Endothelial cell of hepatic sinusoid (primary cell): ENCODE results near the gene TMCO4.
"Not testable (repeated sequence)": the region's sequence is repeated elsewhere in the genome, so short reads cannot be mapped to it uniquely, and the experiment has no call there.

Source experiments
- in situ Hi-C: cut with HindIII; loops from 2 replicates; pipeline ENCODE4 v1.10.0; 2017; ENCODE audit warnings: low sequenced_read_pairs

The TMCO4 gene

GRCh38 chr1:19814244-19814661 lies 14.5 kb upstream of the TMCO4 start:
- in situ Hi-C loops, result no loop called here

- in situ Hi-C loops, result no loop called here
These were observed 13.9 kb upstream of the TMCO4 start for GRCh38 chr1:19813643-19813960.

GRCh38 chr1:19812875-19813642 lies 13.3 kb upstream of the TMCO4 start:
- in situ Hi-C loops, result no loop called here

GRCh38 chr1:19811206-19811851 lies 11.6 kb upstream of the TMCO4 start:
- in situ Hi-C loops, result no loop called here

- in situ Hi-C loops, result loop anchor here (5.0 kb wide), 1 partner anchor 102 kb away; no protein-coding TSS in a partner anchor
These were observed 9.5 kb upstream of the TMCO4 start for GRCh38 chr1:19809044-19809750.

- in situ Hi-C loops, result loop anchor here (5.0 kb wide), 1 partner anchor 101 kb away; no protein-coding TSS in a partner anchor
These were observed 8.6 kb upstream of the TMCO4 start for GRCh38 chr1:19808351-19808750.

GRCh38 chr1:19804831-19805251 lies 5.1 kb upstream of the TMCO4 start:
- in situ Hi-C loops, result loop anchor here (5.0 kb wide), 1 partner anchor 98 kb away; no protein-coding TSS in a partner anchor

- in situ Hi-C loops, result no loop called here
These were observed 2.6 kb upstream of the TMCO4 start for GRCh38 chr1:19802269-19802668.

GRCh38 chr1:19800076-19800804 lies 524 bp upstream of the TMCO4 start:
- in situ Hi-C loops, result no loop called here

GRCh38 chr1:19798486-19799229 lies 1.1 kb downstream of the TMCO4 start:
- in situ Hi-C loops, result no loop called here

GRCh38 chr1:19797827-19798226 lies 1.9 kb downstream of the TMCO4 start:
- in situ Hi-C loops, result no loop called here

GRCh38 chr1:19794583-19794982 lies 5.1 kb downstream of the TMCO4 start:
- in situ Hi-C loops, result no loop called here

GRCh38 chr1:19793360-19794046 lies 6.2 kb downstream of the TMCO4 start:
- in situ Hi-C loops, result no loop called here

- in situ Hi-C loops, result no loop called here
These were observed 7.3 kb downstream of the TMCO4 start for GRCh38 chr1:19792237-19793002.

- in situ Hi-C loops, result not testable (repeated sequence)
These were observed 9.4 kb downstream of the TMCO4 start for GRCh38 chr1:19790061-19790975.

GRCh38 chr1:19786988-19787423 lies 12.7 kb downstream of the TMCO4 start:
- in situ Hi-C loops, result no loop called here

GRCh38 chr1:19785660-19786059 lies 14.1 kb downstream of the TMCO4 start:
- in situ Hi-C loops, result no loop called here
